NCI-H2196 (cell line): Measurements from ENCODE around the gene ATG9B.
A peak's percentile ranks its signal among the peaks of the same experiment; 100 is the strongest.
"Not testable (repeated sequence)": the region's sequence is repeated elsewhere in the genome, so short reads cannot be mapped to it uniquely, and the experiment has no call there.

Source experiments
- DNase-seq: peaks from one replicate; lab custom pipeline; 2025; ENCODE audit not compliant: unreplicated experiment; lab: John Stamatoyannopoulos, UW

ATG9B gene

GRCh38 chr7:151038951-151039849 is 14.9 kb upstream of the ATG9B start:
- DNase-seq = peak; percentile 62

GRCh38 chr7:151035902-151036301 is 11.6 kb upstream of the ATG9B start:
- DNase-seq = no peak

GRCh38 chr7:151035026-151035717 is 10.9 kb upstream of the ATG9B start:
- DNase-seq = no peak

- DNase-seq = no peak
Measured at GRCh38 chr7:151034312-151035025, 10.2 kb upstream of the ATG9B start.

- DNase-seq = no peak
Measured at GRCh38 chr7:151033864-151034249, 9.6 kb upstream of the ATG9B start.

GRCh38 chr7:151032936-151033863 is 8.9 kb upstream of the ATG9B start:
- DNase-seq = no peak

- no peak for DNase-seq
Measured at GRCh38 chr7:151031011-151031410, 6.7 kb upstream of the ATG9B start.

GRCh38 chr7:151028948-151029501 is 4.7 kb upstream of the ATG9B start:
- no peak for DNase-seq

- DNase-seq = peak; percentile 99
Measured at GRCh38 chr7:151028131-151028947, 4.0 kb upstream of the ATG9B start, which contains the start of gene ABCB8. Gene ABCB8, plus strand, starts transcription at chr7:151028450. Its CDS starts 66 bp downstream, at chr7:151028516.

- DNase-seq = not testable (repeated sequence)
Measured at GRCh38 chr7:151027728-151028130, 3.4 kb upstream of the ATG9B start.

- DNase-seq = not testable (repeated sequence)
Measured at GRCh38 chr7:151026771-151027727, 2.8 kb upstream of the ATG9B start.

- DNase-seq = no peak
Measured at GRCh38 chr7:151025924-151026671, 1.8 kb upstream of the ATG9B start.

- DNase-seq = no peak
Measured at GRCh38 chr7:151023232-151023631, 1.1 kb downstream of the ATG9B start.

- DNase-seq = no peak
Measured at GRCh38 chr7:151020231-151020630, 4.1 kb downstream of the ATG9B start.

GRCh38 chr7:151019130-151019447 is 5.2 kb downstream of the ATG9B start:
- DNase-seq = no peak

GRCh38 chr7:151018421-151019129 is 5.7 kb downstream of the ATG9B start:
- peak; percentile 84 for DNase-seq

GRCh38 chr7:151017953-151018420 is 6.3 kb downstream of the ATG9B start:
- DNase-seq = peak; percentile 84
